Effector memory CD8-positive, alpha-beta T cell (primary cell): ENCODE measurements around the gene SYT4.
"Not testable (repeated sequence)": the region's sequence is repeated elsewhere in the genome, so short reads cannot be mapped to it uniquely, and the experiment has no call there.

ENCODE experiments used
- ATAC-seq: fragments of 150-1000 bp; cut with Tn5 transposase; replicated peaks from 2 replicates; pipeline ENCODE4 v1.10.0; 2021; ENCODE audit warnings: mild to moderate bottlenecking, moderate library complexity
- DNase-seq, 3 experiments: peaks; one replicate each; pipeline ENCODE4 v3.0.0; 2021
- H3K27ac Mint-ChIP-seq, 2 donors: one replicate each; pipeline ENCODE4 v1.8.0; 2022; ENCODE audit warnings: mild to moderate bottlenecking in 2 of 2, mixed read lengths in 2 of 2, moderate library complexity in 2 of 2
- H3K27me3 Mint-ChIP-seq, 2 donors: one replicate each; pipeline ENCODE4 v1.8.0; 2022; ENCODE audit warnings: mixed read lengths in 2 of 2
- H3K36me3 Mint-ChIP-seq: one replicate; pipeline ENCODE4 v1.8.0; 2022; ENCODE audit warnings: mild to moderate bottlenecking, moderate library complexity, mixed read lengths; ENCODE audit not compliant: insufficient read depth
- H3K4me1 Mint-ChIP-seq, 2 donors: one replicate each; pipeline ENCODE4 v1.8.0; 2022; ENCODE audit warnings: low read depth in 2 of 2, mixed read lengths in 2 of 2
- H3K4me3 Mint-ChIP-seq, 2 donors: one replicate each; pipeline ENCODE4 v1.8.0; 2022; ENCODE audit warnings: mild to moderate bottlenecking in 2 of 2, mixed read lengths in 2 of 2, moderate library complexity in 2 of 2
- H3K9me3 Mint-ChIP-seq, 2 donors: one replicate each; pipeline ENCODE4 v1.8.0; 2022; ENCODE audit warnings: mixed read lengths in 2 of 2
- total RNA-seq, 9 experiments: gene quantifications; one replicate each; lab custom pipeline; 2026; lab: John Stamatoyannopoulos, UW

SYT4 gene, protein sequence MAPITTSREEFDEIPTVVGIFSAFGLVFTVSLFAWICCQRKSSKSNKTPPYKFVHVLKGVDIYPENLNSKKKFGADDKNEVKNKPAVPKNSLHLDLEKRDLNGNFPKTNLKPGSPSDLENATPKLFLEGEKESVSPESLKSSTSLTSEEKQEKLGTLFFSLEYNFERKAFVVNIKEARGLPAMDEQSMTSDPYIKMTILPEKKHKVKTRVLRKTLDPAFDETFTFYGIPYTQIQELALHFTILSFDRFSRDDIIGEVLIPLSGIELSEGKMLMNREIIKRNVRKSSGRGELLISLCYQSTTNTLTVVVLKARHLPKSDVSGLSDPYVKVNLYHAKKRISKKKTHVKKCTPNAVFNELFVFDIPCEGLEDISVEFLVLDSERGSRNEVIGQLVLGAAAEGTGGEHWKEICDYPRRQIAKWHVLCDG
- 0 to 0.49 (median 0) reads per million in 9 experiments for total RNA-seq

DNA sequence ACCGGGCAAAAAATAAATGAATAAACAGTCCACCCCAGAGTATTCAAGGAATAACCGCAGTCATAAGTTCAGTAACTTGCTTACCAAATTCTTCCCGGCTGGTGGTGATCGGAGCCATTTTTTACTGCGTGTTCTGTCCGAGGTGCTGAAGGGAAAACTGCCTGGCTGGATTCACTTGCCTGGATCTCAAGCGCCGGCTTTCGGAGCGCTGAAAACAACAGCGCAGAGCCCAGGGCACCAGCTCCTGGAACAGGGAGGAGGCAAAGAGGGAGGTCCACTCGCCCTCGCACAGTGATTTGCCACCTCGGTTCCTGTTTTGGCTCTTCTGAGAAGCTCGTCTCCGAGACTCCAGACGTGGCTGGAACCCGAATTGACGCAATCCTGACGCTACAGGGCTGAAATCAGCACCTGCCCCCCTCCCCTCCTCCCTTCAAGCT lies at the start of gene SYT4:
TSS of gene SYT4 (minus strand) at position 327 of the 437 bp plus-strand sequence. CDS start at position 118, 209 bp downstream.
- no peak within 1 kb of the TSS for H3K27ac Mint-ChIP-seq
- no peaks in the 10 kb centered on the region for H3K9me3 Mint-ChIP-seq
- H3K27me3 Mint-ChIP-seq: no peaks in the 10 kb centered on the region
- ATAC-seq (no peak), DNase-seq (no peak)
- no peak within 1 kb of the TSS for H3K4me3 Mint-ChIP-seq
- no peaks in the 10 kb centered on the region for H3K36me3 Mint-ChIP-seq
- H3K4me1 Mint-ChIP-seq: no peaks in the 10 kb centered on the region

DNA sequence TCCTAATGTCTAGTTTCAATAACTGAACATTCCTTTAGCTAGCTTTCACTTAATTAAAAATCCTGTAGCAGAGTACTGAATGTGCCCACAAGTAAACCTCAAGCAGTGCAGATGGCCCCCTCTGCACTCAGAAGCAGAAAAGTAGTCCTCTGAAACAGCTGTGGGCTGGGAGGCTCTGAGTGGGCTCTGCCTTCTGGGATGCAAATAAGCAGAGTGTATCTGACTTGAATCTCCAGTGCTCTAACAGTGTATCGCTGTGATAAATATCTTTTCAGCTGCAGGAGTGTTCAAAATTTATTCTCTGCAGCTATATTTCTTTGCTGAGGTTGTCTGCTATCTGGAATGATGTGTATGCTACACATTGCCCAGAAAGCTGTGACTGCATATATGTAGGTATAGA lies 44.8 kb upstream of the SYT4 start:
- ATAC-seq: no peak
- H3K9me3 Mint-ChIP-seq: no peaks in the 10 kb centered on the region
- no peak overlapping the region for H3K4me3 Mint-ChIP-seq
- H3K36me3 Mint-ChIP-seq: no peaks in the 10 kb centered on the region
- no peak for DNase-seq
- no peak overlapping the region for H3K27ac Mint-ChIP-seq
- no peaks in the 10 kb centered on the region for H3K27me3 Mint-ChIP-seq
- H3K4me1 Mint-ChIP-seq: no peaks in the 10 kb centered on the region

DNA sequence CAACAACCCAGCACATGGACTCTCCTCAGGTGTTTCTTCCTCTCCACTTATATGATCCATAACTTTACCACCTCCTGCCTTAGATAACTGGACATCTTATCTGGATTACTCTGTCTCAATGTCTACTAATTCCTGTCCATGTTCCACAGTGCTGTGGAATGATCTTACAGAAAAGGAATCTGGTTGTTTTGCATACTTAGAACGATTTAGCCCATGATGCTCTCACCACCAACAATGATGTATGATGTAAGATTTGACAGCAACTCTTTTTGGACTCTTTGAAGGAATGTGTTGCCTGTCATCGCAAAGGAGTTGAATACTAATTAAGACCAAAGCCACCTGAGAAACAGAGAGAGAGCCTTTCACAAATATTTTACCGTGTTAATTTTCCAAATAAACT lies 37.7 kb upstream of the SYT4 start:
- Mint-ChIP-seq H3K27me3 (no peaks in the 10 kb centered on the region), H3K4me1 (no peaks in the 10 kb centered on the region)
- ATAC-seq: no peak

DNA sequence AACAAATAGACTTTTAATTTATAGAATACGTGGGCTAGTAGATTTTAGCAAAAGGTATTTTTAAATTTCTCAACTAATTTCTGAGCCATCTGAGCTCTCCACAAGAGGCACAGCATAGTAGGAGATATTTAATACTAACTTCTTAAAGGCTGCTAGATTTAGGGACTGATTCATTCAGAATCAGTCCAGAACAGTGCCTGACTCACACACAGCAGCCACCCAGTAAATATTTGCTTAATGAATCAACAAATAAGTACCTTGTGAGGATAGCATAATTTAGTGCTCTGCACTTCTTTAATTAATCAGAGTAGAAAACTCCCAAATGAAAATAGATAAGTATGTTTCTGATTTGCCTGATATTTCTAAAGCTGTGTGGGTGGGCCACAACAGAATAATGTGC lies 35.6 kb upstream of the SYT4 start:
- Mint-ChIP-seq H3K9me3 (peaks cover 0 to 10% of the 10 kb centered on the region in 2 donors), H3K27ac (no peak overlapping the region), H3K36me3 (no peaks in the 10 kb centered on the region), H3K27me3 (no peaks in the 10 kb centered on the region), H3K4me3 (no peak overlapping the region), H3K4me1 (no peaks in the 10 kb centered on the region)
- no peak for DNase-seq
- no peak for ATAC-seq

More for the DNA sequence above, 37.7 kb upstream of the SYT4 start:
- Mint-ChIP-seq H3K36me3 (no peaks in the 10 kb centered on the region), H3K27ac (no peak overlapping the region), H3K9me3 (peaks cover 0 to 10% of the 10 kb centered on the region in 2 donors), H3K4me3 (no peak overlapping the region)
- DNase-seq: no peak

DNA sequence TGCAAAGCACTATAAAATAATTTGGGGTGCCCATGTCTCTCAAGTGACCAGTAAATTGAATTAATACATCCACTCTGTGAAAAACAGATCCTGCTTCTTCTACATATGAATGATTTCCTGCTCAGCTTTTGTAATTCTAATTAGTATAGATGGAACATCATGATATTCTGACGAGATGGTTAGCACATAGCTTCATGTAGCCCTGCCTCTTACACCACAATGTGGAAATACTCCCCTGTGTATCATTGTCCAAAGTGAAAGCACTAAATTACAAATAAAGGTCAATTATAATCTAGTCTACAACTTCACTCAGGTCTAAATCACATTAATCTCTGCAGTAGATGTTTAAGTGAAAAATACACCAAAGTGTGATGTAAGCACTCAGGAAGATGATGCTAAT lies 32.9 kb upstream of the SYT4 start:
- Mint-ChIP-seq H3K36me3 (no peaks in the 10 kb centered on the region), H3K4me1 (no peaks in the 10 kb centered on the region), H3K27ac (no peak overlapping the region), H3K9me3 (peaks cover 6 to 14% of the 10 kb centered on the region in 2 donors), H3K4me3 (no peak overlapping the region), H3K27me3 (no peaks in the 10 kb centered on the region)
- DNase-seq: no peak
- no peak for ATAC-seq

DNA sequence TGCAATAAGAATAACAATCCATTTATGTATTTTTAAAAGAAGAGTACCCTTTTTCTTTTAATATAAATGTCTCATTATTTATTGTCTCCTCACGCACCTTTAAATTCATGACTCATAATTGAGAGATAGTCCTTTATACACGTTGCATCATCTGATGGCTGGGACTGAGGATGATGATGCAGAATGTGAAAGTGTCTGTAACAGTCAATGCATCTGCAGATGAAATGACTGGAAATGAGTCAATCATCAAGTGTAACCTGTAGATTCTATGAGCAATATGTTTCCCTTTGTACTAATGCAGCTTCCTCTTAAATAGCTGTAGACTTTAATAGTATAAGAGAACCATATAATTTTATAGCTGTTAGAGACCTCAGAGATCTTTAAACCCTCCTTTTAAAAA lies 26.1 kb upstream of the SYT4 start:
- Mint-ChIP-seq H3K4me1 (no peaks in the 10 kb centered on the region), H3K36me3 (no peaks in the 10 kb centered on the region), H3K27me3 (no peaks in the 10 kb centered on the region), H3K9me3 (peaks cover 7 to 9% of the 10 kb centered on the region in 2 donors), H3K27ac (no peak overlapping the region), H3K4me3 (no peak overlapping the region)
- no peak for DNase-seq
- no peak for ATAC-seq

DNA sequence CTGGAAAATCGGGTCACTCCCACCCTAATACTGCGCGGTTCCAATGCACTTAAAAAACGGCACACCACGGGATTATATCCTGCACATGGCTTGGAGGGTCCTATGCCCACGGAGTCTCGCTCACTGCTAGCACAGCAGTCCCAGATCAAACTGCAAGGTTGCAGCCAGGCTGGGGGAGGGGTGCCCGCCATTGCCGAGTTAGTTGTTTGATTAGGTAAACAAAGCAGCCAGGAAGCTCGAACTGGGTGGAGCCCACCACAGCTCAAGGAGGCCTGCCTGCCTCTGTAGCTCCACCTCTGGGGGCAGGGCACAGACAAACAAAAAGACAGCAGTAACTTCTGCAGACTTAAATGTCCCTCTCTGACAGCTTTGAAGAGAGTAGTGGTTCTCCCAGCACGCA lies 8.9 kb upstream of the SYT4 start:
- H3K4me1 Mint-ChIP-seq, H3K36me3 Mint-ChIP-seq, H3K4me3 Mint-ChIP-seq, ATAC-seq, H3K27ac Mint-ChIP-seq, H3K27me3 Mint-ChIP-seq, H3K9me3 Mint-ChIP-seq, DNase-seq: not testable (repeated sequence)

DNA sequence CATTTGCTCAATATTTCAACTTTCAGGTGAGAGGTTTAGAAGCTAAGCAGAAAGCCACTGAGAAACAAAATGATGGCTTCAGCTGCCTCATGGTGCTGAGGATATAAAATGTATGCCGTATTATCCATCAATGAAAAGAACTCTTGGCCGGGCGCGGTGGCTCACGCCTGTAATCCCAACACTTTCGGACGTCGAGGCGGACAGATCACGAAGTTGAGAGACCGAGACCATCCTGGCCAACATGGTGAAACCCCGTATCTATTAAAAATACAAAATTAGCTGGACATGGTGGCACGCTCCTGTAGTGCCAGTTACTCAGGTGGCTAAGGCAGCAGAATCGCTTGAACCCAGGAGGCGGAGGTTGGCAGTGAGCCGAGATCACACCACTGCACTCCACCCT lies 6.0 kb upstream of the SYT4 start:
- H3K4me1 Mint-ChIP-seq: no peaks in the 10 kb centered on the region
- no peaks in the 10 kb centered on the region for H3K36me3 Mint-ChIP-seq
- peaks cover 3 to 7% of the 10 kb centered on the region in 2 donors for H3K9me3 Mint-ChIP-seq
- DNase-seq (no peak), ATAC-seq (no peak)
- H3K4me3 Mint-ChIP-seq: no peak overlapping the region
- H3K27ac Mint-ChIP-seq: no peak overlapping the region
- H3K27me3 Mint-ChIP-seq: no peaks in the 10 kb centered on the region

DNA sequence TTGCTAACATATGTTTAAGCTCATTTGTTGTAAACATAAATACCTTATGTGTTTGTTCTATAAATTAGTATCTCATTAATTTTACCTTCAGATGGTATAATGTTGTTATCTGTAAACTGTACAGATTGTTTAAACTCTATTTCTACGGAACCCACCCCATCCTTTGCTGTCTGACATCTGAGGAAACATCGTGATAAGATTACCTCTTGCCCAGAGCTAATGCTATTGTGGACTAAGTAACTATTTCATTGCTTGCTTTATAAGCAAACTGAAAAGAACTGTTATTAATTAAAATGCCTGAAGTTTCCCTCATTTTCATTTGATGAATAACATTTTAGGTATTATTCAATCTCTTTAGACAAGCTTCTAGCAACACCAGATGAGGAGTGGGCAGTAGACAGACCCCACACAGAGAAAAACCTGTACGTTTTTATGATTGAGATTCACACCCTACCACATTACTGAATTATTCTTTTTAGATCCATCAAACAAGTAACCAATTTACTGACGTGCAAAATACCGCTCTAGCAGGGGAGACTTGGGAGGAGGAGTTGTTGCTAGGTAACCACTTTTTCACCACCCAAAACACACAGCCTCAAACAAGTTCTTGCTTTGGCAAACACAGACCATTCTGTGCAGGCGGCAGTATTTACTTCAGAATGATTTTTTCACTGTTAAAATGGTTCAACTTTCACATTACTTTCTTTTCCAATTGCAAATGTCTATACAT lies 1.9 kb upstream of the SYT4 start:
- H3K4me1 Mint-ChIP-seq: no peaks in the 10 kb centered on the region
- ATAC-seq: no peak
- DNase-seq: no peak
- H3K9me3 Mint-ChIP-seq: peaks cover 0 to 3% of the 10 kb centered on the region in 2 donors
- H3K27me3 Mint-ChIP-seq: no peaks in the 10 kb centered on the region
- no peak overlapping the region for H3K4me3 Mint-ChIP-seq
- H3K36me3 Mint-ChIP-seq: no peaks in the 10 kb centered on the region
- no peak overlapping the region for H3K27ac Mint-ChIP-seq

DNA sequence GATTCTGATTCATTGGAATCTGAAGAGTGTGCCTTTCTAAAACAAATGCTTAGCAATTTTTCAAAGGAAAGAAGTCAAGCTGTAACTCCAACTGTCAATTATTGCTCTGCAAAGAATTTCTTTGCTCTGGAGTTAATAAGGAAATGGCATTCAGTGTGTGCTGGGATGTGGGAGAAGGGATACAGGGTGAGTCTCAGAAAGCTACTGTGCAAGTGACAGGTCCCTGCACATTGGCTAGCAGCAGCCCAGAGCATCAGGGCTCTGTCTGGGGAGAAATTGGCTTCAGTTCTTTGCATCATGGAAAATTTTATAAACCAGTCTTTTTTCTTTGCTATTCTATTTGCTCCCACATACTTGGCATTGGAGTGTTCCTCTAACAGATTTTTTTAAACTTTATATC lies 1.1 kb upstream of the SYT4 start:
- Mint-ChIP-seq H3K27ac (no peak overlapping the region), H3K36me3 (no peaks in the 10 kb centered on the region), H3K4me3 (no peak overlapping the region), H3K27me3 (no peaks in the 10 kb centered on the region), H3K9me3 (peaks cover 0 to 3% of the 10 kb centered on the region in 2 donors), H3K4me1 (no peaks in the 10 kb centered on the region)
- ATAC-seq (no peak), DNase-seq (no peak)

DNA sequence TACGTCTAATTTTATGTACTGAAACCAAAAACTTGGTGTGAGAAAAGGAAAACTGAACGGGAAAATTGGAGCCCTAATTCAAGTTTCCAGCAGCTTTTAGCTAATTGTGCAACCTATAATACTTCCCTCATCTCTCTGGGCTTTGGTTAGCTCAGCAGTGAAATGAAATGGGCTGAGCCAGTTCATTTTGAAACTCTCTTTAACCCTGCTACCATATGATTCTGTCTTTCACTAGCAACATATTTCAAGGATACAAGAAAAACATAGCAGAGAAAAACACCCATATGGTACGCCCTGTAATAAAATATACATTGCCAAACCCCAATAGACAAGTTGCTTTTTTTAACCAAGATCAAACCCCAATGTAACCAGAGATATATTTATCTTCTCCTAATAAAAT lies 799 bp downstream of the SYT4 start:
- Mint-ChIP-seq H3K9me3 (no peaks in the 10 kb centered on the region), H3K27ac (no peak overlapping the region), H3K27me3 (no peaks in the 10 kb centered on the region), H3K4me3 (no peak overlapping the region), H3K36me3 (no peaks in the 10 kb centered on the region), H3K4me1 (no peaks in the 10 kb centered on the region)
- no peak for DNase-seq
- no peak for ATAC-seq

DNA sequence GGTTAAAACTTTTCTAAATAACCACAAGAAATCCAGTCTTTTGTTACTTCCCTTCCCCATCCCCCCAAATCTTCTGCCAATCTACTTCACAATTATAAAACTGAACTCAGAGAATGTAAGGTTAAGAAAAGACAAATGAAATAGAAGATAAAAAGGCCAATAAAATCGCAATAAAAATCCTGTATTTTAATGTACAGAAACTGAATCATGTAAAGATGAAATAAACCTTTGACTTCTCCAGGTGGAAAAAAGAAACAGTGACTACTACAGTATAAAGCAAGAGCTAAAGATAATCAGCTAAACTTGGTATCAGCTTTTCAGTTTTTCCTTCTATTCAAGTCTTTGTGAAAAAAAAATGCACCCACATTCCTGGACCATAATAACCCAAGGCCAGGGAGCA lies 1.7 kb downstream of the SYT4 start:
- H3K4me3 Mint-ChIP-seq: no peak overlapping the region
- no peaks in the 10 kb centered on the region for H3K4me1 Mint-ChIP-seq
- H3K9me3 Mint-ChIP-seq: no peaks in the 10 kb centered on the region
- H3K27me3 Mint-ChIP-seq: no peaks in the 10 kb centered on the region
- ATAC-seq (no peak), DNase-seq (no peak)
- no peak overlapping the region for H3K27ac Mint-ChIP-seq
- no peaks in the 10 kb centered on the region for H3K36me3 Mint-ChIP-seq

DNA sequence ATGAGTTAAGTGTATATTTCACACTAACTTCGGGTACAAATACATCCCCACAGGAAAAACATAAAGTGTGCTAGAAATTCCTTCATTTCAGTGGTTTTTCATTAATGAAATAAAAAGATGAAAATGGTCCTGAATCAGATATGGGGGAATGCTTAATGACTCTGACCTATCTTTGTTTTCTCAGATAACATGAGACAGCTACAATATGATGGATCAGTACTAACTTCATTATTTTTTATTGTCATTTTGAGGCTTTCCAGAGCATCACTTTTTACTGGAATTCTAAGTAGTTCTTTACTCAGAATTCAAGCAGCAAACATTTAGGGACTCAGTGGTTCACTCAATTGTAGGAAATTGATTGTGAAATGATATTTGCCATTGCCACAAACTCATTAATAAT lies 2.8 kb downstream of the SYT4 start:
- ATAC-seq: no peak
- Mint-ChIP-seq H3K4me3 (no peak overlapping the region), H3K27me3 (no peaks in the 10 kb centered on the region)

More for the DNA sequence above, 2.8 kb downstream of the SYT4 start:
- H3K4me1 Mint-ChIP-seq: no peaks in the 10 kb centered on the region
- no peaks in the 10 kb centered on the region for H3K9me3 Mint-ChIP-seq
- no peak overlapping the region for H3K27ac Mint-ChIP-seq
- no peaks in the 10 kb centered on the region for H3K36me3 Mint-ChIP-seq
- no peak for DNase-seq
